ENCODE results near the gene NVL.

Gene NVL

GRCh38 chr1:224188286-224188685 lies 141.7 kb downstream of the NVL start:
- Histone ChIP-seq H2AFZ (ENCODE audit: low read length) (no peak overlapping the region), H3K4me3 (ENCODE audit: low read depth, low read length, poor library complexity, severe bottlenecking) (no peak overlapping the region), H3K79me2 (ENCODE audit: insufficient read depth, low read length) (peaks cover 66% of the 10 kb centered on the region), H3K27me3 (ENCODE audit: insufficient read depth, low read length) (no peaks in the 10 kb centered on the region), H3K36me3 (ENCODE audit: insufficient read depth, low read length) (peaks cover 64% of the 10 kb centered on the region), H4K20me1 (ENCODE audit: insufficient read depth, low read length) (no peaks in the 10 kb centered on the region), H3K4me2 (ENCODE audit: low read length) (no peak overlapping the region), H3K9me2 (ENCODE audit: low read depth, low read length) (no peaks in the 10 kb centered on the region), H3K27ac (ENCODE audit: low read depth, low read length, poor library complexity, severe bottlenecking) (no peak overlapping the region), H3K4me1 (ENCODE audit: insufficient read depth, low read length, severe bottlenecking) (peaks cover 25% of the 10 kb centered on the region), H3F3A (ENCODE audit: insufficient read depth, low read length) (no peaks in the 10 kb centered on the region), H3K9ac (ENCODE audit: low read length) (no peak overlapping the region), H3K9me3 (ENCODE audit: low read length) (no peaks in the 10 kb centered on the region; the same call in 1 of the 2 replicates)
- TF ChIP-seq EZH2 (IDR thresholded peaks at IDR 0.05; ENCODE audit: borderline replicate concordance, low read length): no peak

GRCh38 chr1:224185208-224185607 lies 144.8 kb downstream of the NVL start:
- H2AFZ ChIP-seq (ENCODE audit: low read length): no peak overlapping the region
- no peaks in the 10 kb centered on the region for H3K27me3 ChIP-seq (ENCODE audit: insufficient read depth, low read length)
- H3K9ac ChIP-seq (ENCODE audit: low read length): peak overlapping the region; percentile 90
- H3K79me2 ChIP-seq (ENCODE audit: insufficient read depth, low read length): peaks cover 65% of the 10 kb centered on the region
- no peak for TF ChIP-seq EZH2 (IDR thresholded peaks at IDR 0.05; ENCODE audit: borderline replicate concordance, low read length)
- no peak for TF ChIP-seq CTCF (IDR thresholded peaks at IDR 0.05; ENCODE audit: low read length)
- peaks cover 36% of the 10 kb centered on the region for H3K36me3 ChIP-seq (ENCODE audit: insufficient read depth, low read length)
- H3F3A ChIP-seq (ENCODE audit: insufficient read depth, low read length): no peaks in the 10 kb centered on the region; the same call in 1 of the 2 replicates
- peak overlapping the region; percentile 86 for H3K27ac ChIP-seq (ENCODE audit: low read depth, low read length, poor library complexity, severe bottlenecking)
- peak overlapping the region; percentile 88 for H3K4me3 ChIP-seq (ENCODE audit: low read depth, low read length, poor library complexity, severe bottlenecking)
- H3K4me1 ChIP-seq (ENCODE audit: insufficient read depth, low read length, severe bottlenecking): peaks cover 37% of the 10 kb centered on the region
- H3K4me2 ChIP-seq (ENCODE audit: low read length): peak overlapping the region; percentile 81
- H3K9me2 ChIP-seq (ENCODE audit: low read depth, low read length): no peaks in the 10 kb centered on the region
- no peaks in the 10 kb centered on the region; the same call in 1 of the 2 replicates for H3K9me3 ChIP-seq (ENCODE audit: low read length)
- no peaks in the 10 kb centered on the region for H4K20me1 ChIP-seq (ENCODE audit: insufficient read depth, low read length)

GRCh38 chr1:224183591-224184312 lies 146.2 kb downstream of the NVL start:
- no peak overlapping the region for H2AFZ ChIP-seq (ENCODE audit: low read length)
- H3K9me2 ChIP-seq (ENCODE audit: low read depth, low read length): no peaks in the 10 kb centered on the region
- H3K79me2 ChIP-seq (ENCODE audit: insufficient read depth, low read length): peaks cover 50% of the 10 kb centered on the region
- H3K27me3 ChIP-seq (ENCODE audit: insufficient read depth, low read length): no peaks in the 10 kb centered on the region
- no peaks in the 10 kb centered on the region; the same call in 1 of the 2 replicates for H3F3A ChIP-seq (ENCODE audit: insufficient read depth, low read length)
- TF ChIP-seq CTCF (IDR thresholded peaks at IDR 0.05; ENCODE audit: low read length) (peak; percentile 22; the same call in 1 of the 2 replicates), EZH2 (IDR thresholded peaks at IDR 0.05; ENCODE audit: borderline replicate concordance, low read length) (no peak)
- no peaks in the 10 kb centered on the region; the same call in 1 of the 2 replicates for H3K9me3 ChIP-seq (ENCODE audit: low read length)
- H3K27ac ChIP-seq (ENCODE audit: low read depth, low read length, poor library complexity, severe bottlenecking): peak overlapping the region; percentile 86
- peak overlapping the region; percentile 88 for H3K4me3 ChIP-seq (ENCODE audit: low read depth, low read length, poor library complexity, severe bottlenecking)
- peaks cover 22% of the 10 kb centered on the region for H3K36me3 ChIP-seq (ENCODE audit: insufficient read depth, low read length)
- H3K4me1 ChIP-seq (ENCODE audit: insufficient read depth, low read length, severe bottlenecking): peaks cover 37% of the 10 kb centered on the region
- H3K4me2 ChIP-seq (ENCODE audit: low read length): peak overlapping the region; percentile 81
- no peaks in the 10 kb centered on the region for H4K20me1 ChIP-seq (ENCODE audit: insufficient read depth, low read length)
- H3K9ac ChIP-seq (ENCODE audit: low read length): peak overlapping the region; percentile 90

All from OCI-LY1 (cell line).